Measurements from ENCODE around the gene CAPN11. TPM values are rescaled to one million over a fixed set of nuclear protein-coding genes. Genes with fewer than 3 reads are reported as not detected.

The CAPN11 gene
- total RNA-seq, 4 donors from 2014 or later: 0.72 to 1.1 (median 0.89) TPM

DNA sequence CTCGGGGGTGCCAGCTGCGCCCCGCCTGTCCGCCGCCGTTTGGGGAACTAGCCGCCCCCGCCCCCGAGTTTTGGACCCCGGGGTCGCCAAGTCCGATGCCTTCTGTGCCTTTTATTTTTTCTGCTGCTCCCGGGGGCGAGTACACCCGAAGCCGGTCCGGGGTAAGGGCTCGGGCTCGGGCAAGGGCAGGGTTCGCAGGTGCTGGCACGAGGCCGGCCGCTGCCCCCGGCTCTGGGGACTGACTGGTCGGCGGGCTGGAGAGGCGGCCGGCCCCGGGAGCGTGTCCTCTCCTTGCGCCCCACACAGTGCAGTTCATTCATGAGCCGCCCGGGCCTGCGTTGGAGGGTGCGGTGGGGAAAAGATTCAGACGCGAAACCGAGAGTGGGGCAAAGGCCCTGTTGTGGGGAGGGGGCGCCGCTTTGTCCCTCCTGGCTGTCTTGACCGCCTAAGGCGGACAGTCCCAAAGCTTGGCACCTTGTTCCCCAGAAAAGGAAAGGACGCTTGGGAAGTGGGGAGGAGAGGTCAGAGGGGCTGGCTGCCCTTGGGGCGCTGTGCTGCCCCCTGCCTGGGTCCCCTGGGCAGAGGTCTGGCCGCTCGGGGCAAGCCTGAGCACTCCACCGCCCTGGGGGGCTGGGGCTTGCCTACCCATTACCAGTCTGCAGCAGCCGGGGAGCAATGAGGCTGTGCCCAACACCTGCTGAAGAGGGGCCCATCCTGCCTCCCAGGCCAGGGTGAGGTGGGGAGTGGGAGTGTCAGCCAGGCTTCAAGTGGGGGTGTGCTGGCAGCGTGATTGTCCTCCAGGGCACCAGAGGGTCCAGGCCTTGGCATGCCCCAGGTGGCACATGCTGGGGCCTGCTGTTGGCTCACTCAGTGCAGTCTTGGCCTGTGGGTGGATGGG is 30.4 kb upstream of the CAPN11 start:
- peak overlapping the region; percentile 75 for H3K4me3 ChIP-seq (ENCODE audit: low read depth, poor library complexity, severe bottlenecking)
- 6 to 7% methylated on average over 40 of the region's 49 CpGs for WGBS, 2 donors
- TF ChIP-seq POLR2A (IDR thresholded peaks at IDR 0.05): no peak
- TF ChIP-seq, protein P1, sequence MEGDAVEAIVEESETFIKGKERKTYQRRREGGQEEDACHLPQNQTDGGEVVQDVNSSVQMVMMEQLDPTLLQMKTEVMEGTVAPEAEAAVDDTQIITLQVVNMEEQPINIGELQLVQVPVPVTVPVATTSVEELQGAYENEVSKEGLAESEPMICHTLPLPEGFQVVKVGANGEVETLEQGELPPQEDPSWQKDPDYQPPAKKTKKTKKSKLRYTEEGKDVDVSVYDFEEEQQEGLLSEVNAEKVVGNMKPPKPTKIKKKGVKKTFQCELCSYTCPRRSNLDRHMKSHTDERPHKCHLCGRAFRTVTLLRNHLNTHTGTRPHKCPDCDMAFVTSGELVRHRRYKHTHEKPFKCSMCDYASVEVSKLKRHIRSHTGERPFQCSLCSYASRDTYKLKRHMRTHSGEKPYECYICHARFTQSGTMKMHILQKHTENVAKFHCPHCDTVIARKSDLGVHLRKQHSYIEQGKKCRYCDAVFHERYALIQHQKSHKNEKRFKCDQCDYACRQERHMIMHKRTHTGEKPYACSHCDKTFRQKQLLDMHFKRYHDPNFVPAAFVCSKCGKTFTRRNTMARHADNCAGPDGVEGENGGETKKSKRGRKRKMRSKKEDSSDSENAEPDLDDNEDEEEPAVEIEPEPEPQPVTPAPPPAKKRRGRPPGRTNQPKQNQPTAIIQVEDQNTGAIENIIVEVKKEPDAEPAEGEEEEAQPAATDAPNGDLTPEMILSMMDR (IDR thresholded peaks at IDR 0.05): no peak
- intact Hi-C loops (cut with DNase I; ENCODE audit: low total_unique reads): no loop called here
- DNase-seq (ENCODE audit: low spot score in 2 of 2): peak; percentile 35 to 88

- H3K4me3 ChIP-seq (ENCODE audit: low read depth, poor library complexity, severe bottlenecking): no peak overlapping the region
- intact Hi-C loops (cut with DNase I; ENCODE audit: low total_unique reads): no loop called here
- no peak for DNase-seq (ENCODE audit: low spot score in 2 of 2)
- 62 to 74% methylated on average over 2 of the region's 2 CpGs for WGBS, 2 donors
- TF ChIP-seq POLR2A (IDR thresholded peaks at IDR 0.05): no peak
- TF ChIP-seq, protein P1 (IDR thresholded peaks at IDR 0.05): no peak
Measured at GRCh38 chr6:44129841-44130322, 28.7 kb upstream of the CAPN11 start.

GRCh38 chr6:44131892-44132291 is 26.7 kb upstream of the CAPN11 start:
- intact Hi-C loops (cut with DNase I; ENCODE audit: low total_unique reads): no loop called here
- TF ChIP-seq, protein P1 (IDR thresholded peaks at IDR 0.05): no peak
- TF ChIP-seq POLR2A (IDR thresholded peaks at IDR 0.05): no peak
- H3K4me3 ChIP-seq (ENCODE audit: low read depth, poor library complexity, severe bottlenecking): no peak overlapping the region
- DNase-seq (ENCODE audit: low spot score in 2 of 2): no peak
- 64 to 74% methylated on average over 2 of the region's 2 CpGs for WGBS, 2 donors

DNA sequence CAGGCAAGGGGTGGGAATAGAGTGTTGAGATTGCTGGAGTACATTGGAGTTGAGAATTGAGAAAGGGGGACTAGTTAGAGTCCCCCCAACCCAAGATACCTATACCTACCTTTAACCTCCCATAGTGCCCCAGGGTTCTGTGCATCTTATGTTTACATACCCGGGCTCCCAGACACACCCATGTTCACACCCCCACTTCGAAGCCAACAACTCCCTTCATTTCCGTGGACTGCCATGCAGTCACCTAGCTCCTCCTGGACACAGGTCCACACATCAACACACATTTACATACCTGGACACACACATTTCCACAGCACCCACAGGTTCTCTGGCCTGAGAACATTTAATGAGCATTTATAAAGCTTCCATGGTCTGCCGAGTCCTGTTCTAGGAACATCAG is 26.1 kb upstream of the CAPN11 start:
- no peak for DNase-seq (ENCODE audit: low spot score in 2 of 2)
- TF ChIP-seq, protein P1 (IDR thresholded peaks at IDR 0.05): no peak
- no peak for TF ChIP-seq POLR2A (IDR thresholded peaks at IDR 0.05)
- intact Hi-C loops (cut with DNase I; ENCODE audit: low total_unique reads): no loop called here
- 57 to 66% methylated on average over 4 of the region's 4 CpGs for WGBS, 2 donors
- no peak overlapping the region for H3K4me3 ChIP-seq (ENCODE audit: low read depth, poor library complexity, severe bottlenecking)

GRCh38 chr6:44133003-44133931 is 25.4 kb upstream of the CAPN11 start:
- whole genome bisulfite sequencing, 2 donors: 30 to 36% methylated on average over 9 of the region's 9 CpGs
- intact Hi-C loops (cut with DNase I; ENCODE audit: low total_unique reads): no loop called here
- peak in 1 of 2 donors; percentile 88 for DNase-seq (ENCODE audit: low spot score in 2 of 2)
- no peak overlapping the region for H3K4me3 ChIP-seq (ENCODE audit: low read depth, poor library complexity, severe bottlenecking)
- TF ChIP-seq, protein P1 (IDR thresholded peaks at IDR 0.05): no peak
- TF ChIP-seq POLR2A (IDR thresholded peaks at IDR 0.05): no peak
